GM19395 (cell line): ENCODE data around the gene LMX1B.

ENCODE experiments used
- ATAC-seq: cut with Tn5 transposase; IDR thresholded peaks from one replicate; pipeline ENCODE4 v1.9.1; 2021; ENCODE audit warnings: mild to moderate bottlenecking, moderate library complexity; ENCODE audit not compliant: unreplicated experiment

LMX1B gene

DNA sequence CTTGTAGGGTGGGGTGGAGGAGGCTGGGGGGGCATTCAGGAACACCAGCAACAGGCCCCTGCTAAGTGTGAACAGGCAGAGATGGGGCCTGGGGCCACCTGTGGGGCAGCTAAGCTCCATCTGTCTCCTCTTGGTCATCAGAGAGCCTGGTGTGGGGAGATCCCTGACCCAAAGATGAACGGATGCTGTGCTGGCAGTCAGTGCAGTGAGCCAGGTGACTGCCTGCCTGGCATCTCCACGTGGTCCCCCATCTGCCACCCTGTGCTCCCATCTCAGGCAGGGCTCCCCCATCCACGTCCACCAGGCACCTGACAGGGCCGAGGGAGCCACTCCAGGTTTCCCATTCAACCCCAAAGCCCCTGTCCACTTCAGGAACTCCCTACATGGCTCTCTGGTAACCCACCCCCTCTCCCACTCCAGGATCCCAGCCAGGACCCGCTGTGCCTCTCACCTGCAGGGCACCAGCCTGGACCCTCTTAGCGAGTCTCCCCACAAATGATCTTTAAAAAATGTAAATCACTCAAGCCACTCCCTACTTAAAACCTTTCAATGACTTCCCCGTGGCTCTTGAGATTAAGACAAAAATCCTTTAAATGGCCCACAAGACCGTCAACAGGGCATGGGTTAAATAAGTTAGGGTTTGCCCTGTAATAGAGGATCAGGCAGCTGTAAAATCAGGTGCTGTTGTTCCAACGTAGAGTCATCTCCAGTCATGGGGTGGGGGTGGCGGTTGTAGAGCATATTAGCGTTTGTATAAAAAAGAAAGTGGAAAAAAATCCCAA lies 60.8 kb downstream of the LMX1B start:
- ATAC-seq, result no peak

DNA sequence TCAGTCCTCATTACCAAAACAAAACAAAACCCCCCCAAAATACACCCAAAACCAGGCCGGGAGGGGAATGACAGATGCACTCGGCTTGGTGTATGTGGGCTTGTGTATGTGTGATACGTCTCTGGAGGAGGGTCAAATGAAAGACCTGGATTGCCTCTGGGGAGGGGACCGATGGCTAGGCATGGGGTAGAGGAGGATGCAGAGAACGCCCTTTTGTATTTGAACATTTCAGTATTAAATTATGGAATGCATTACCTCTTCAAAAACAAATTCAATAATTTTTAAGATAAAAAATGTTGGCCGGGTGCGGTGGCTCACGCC lies 61.4 kb downstream of the LMX1B start:
- ATAC-seq, result no peak

- no peak for ATAC-seq
Observed at GRCh38 chr9:126676102-126676684, 62.5 kb downstream of the LMX1B start.

DNA sequence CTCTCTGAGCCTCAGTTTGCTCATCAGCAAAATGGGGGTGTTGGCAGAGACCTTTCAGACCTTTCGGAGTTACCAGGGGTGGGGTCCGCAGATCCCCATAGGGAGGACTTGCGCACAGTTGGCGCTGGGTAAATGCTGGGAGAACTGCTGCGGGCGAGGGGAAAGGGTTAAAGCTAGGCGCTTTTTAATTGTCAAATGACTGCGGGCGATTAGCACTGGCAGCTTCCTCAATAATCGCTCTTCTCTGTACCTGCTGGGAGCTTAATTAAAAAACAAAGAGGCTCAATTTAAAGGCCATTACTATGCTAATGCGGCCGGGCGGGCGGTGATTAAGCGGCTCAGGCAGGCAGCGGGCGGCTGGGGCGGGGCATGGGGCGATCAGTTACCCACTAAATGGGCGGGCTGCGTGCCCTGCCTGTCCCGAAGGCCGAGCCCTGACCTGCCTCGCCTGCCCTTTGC lies 63.0 kb downstream of the LMX1B start:
- ATAC-seq, result no peak

DNA sequence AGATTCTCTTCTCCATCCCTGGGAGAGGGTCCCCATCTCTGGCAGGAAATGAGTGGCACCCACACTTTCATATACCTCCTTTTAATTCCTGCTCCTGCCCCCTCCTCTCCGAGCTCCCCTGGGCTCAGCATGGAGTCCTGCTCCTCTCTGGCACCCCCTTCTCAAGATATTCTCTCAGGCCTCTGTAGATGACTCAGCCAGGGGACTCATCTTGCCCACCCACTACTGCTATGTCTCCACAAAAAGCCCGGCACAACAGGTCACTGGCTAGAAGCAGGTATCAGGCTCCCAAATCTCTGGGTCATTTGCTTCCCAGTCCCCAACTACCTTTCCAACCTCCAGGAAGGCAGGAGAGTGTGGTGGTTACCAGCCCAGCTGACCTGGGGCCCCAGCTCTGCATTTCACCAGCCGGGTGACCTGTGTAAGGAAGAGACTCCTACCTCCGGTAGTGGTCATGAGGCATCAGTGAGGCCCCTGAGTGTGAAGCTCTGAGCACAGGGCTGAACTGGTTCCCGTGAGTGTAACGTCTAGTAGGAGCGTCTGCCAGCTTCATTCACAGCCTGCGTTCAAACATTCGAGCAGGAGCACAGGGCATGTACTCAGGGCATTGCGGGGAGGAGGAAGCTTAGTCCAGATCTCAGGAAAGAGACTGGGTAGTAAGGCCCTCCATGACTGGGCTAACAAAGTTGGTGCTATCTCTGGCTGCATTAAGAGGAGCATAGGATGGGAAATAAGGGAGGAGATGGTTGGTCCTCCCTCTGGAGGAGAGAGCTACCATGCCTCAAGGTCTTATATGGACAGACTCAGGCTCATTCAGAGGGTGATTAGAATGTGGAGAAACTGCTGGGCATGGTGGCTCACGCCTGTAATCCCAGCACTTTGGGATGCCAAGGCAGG lies 63.7 kb downstream of the LMX1B start:
- no peak for ATAC-seq

GRCh38 chr9:126678989-126679388 lies 65.3 kb downstream of the LMX1B start:
- no peak for ATAC-seq

DNA sequence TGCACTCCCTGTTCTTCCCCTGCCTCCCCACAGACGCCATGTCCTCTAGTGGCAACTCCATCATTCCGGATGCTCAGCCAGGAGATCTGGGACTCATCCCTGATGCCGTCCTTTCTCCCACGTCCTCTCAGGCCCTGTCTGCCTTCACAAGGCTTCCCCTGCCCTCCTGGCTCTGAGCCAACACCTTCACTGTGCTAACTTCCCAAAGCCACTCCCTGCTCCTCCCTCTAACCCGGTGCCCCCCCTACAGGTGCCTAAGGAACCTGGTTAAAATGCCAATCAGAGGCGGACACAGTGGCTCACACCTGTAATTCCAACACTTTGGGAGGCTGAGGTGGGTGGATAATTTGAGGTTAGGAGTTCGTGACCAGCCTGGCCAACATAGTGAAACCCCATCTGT lies 67.6 kb downstream of the LMX1B start:
- ATAC-seq, result no peak

DNA sequence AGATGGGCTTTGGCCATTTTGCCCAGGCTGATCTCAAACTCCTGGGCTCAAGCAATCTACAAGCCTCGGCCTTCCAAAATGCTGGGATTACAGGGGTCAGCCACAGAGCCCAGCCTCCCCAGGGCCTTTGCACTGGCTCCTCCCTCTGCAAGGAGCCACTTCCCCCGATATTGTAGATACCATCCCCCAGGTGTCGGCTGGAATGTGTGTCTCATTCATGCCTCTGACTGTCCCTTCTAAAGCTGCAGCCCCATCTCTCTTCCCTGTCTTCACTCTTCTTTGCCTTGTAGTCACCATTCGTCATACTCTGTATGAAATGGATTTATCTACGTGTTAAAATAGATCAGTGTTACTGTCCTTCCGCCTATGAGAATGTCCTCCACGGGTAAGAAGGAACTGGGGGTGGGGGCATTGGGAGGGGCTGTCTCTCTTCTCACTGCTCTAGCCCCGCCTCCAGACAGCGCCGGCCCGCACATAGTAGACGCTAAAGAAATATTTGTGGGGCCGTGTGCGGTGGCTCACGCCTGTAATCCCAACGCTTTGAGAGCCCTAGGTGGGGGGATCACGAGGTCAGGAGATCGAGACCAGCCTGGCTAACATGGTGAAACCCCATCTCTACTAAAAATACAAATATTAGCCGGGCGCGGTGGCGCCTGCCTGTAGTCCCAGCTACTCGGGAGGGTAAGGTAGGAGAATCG lies 68.5 kb downstream of the LMX1B start:
- no peak for ATAC-seq

DNA sequence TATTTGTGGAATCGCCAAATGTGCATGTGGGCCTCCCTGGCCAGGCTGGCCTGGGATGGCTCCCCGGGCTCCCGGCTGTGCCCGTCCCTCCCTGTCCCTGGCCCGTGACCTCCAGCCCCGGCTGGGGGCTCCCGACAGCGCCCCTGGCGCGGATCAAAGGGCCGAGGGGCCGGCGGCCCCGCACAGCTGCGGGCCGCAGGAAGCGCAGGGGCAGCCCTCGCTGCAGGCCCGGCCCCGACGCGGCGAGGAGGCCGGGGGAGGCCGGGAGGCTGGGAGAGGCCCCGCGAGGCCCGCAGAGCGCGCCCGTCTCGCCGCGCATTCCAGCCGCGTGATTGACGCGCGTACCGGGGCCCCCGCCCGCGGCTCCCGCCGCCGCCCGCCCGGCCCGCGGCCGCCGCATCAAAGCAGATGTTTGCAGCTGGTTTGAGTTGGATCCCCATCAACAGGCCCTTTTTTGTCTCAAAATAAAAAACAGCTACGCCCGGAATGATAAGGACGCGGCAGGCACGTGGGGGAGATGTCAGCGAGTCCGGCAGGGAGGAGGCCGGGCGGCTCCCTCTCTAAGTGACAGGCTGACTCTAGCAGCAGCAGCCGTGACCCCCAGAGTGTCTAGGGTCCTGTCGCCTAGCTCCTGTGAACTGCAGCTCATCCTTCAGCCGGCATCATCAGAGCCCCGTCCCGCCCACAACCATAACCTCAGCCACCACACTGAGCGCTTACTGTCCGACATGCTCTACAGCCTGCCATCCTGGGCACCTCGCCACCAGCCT lies 69.4 kb downstream of the LMX1B start:
- no peak for ATAC-seq

DNA sequence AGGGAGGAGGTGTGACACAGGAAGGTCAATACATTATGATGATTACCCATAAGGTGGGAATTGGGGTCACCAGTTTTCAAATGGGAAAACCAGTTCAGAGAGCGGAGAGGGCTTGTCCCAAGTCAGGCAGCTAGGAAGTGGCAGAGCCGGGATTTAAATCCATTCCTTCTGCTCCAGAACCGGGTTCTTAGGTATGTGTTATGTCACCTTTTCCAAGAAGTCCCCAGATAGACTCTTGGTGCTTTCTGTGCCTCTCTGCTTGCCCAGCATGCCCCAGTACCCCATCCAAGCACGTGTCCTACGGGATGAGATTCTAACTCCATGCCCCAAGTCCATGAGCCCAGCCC lies 69.9 kb downstream of the LMX1B start:
- no peak for ATAC-seq

DNA sequence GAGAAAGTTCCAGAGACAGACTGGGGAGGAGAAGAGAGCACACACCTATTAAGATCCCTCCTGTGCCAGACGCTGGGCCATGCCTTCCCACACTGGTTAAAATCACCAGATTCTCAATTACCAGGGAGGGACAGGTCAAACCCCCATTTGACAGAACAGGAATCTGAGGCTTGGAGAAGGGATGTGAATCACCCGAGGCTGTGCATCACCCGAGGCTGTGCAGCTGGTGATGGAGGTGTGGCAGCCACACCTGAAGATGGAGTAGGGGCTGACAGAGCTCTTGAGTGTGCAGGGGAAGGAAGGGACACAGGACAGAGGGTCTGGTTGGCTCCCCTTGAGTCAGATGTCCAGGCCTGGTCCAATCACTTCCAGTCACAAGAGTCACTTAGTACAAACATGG lies 70.6 kb downstream of the LMX1B start:
- ATAC-seq, result no peak

DNA sequence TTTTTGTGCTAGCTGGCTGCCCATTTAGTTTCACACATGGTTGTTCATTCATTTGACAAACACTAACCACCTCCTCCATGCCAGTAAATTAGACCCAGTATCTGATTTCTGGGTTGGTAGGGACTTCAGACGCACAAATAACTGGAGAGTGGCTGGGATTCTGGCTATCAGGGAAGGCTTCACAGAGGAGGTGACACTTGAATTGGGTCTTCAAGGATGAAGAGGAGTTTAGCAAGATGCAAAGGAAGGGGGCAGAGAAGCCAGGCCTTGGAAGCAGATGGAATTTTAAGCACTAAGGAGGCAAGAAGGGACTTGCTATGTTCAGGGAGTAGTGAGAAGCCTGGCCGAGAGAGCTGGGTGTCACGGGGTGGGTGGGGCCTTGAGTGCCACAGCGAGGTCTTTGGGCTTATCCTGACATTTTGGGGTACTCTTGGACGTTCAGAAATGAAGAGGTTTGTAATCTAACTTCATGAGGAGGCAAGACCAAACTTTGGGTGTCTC lies 71.3 kb downstream of the LMX1B start:
- ATAC-seq, result no peak

DNA sequence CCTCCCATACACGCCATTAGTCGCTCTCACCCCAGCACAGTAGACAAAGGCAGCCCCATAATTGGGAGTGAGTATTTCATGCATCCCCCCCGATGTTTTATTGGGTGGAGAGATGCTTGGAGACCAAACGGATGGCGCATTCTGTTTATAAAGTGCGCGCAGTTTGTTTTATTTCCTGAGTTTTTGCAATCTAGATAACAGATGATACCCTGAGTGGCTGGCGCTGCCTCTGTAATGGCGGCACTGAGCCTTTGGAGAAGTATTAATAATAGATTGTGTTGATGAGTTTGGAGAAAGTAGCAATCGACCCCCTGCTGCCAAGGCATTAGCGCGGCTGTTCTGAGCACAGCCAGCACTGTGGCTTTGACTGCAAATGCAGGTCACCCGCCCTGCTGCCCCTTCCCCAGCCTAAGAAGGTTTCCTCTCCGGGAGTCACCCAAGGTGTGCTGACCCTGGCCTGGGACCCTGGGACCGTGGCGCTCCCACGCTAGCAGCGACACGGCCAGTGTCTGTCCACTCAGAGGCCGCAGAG lies 74.3 kb downstream of the LMX1B start:
- no peak for ATAC-seq

GRCh38 chr9:126688617-126689016 lies 74.9 kb downstream of the LMX1B start:
- no peak for ATAC-seq

DNA sequence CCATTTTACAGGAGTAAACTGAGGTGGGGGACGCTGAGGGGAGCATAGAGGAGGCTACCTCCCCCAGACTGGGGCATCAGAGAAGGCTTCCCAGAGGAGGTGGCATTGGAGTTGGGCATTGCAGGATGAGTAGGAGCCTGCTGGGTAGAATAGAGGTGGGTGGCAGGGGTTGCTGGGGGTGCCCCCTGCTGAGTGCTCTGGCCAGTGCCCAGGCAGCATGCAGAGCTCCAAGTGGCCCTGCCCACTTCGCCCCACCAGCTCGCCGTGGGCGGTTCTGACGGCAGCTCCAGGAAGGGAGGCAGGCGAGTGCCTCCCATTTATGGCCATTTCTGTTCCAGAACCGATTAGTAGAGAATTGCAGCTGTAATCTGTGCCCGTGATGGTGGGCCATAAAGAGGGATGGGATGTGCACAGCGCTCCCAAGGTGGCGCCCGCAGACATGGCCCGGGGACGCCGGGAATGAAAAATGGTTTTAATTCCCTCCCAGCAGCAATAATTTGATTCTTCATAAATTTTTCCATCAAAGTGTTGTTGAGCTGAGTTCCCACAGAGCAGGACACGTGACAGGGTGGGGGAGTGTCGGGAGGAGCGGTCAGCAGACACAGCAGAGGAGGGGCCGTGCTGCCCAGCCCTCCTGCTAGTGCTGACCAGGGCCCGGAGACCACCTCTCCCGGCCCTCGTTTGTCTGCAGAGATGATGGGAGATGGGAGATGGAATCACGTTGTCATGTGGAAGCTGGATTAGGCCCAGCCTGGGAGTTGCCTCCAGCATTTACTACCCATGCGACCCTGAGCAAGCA lies 75.5 kb downstream of the LMX1B start:
- ATAC-seq, result no peak

DNA sequence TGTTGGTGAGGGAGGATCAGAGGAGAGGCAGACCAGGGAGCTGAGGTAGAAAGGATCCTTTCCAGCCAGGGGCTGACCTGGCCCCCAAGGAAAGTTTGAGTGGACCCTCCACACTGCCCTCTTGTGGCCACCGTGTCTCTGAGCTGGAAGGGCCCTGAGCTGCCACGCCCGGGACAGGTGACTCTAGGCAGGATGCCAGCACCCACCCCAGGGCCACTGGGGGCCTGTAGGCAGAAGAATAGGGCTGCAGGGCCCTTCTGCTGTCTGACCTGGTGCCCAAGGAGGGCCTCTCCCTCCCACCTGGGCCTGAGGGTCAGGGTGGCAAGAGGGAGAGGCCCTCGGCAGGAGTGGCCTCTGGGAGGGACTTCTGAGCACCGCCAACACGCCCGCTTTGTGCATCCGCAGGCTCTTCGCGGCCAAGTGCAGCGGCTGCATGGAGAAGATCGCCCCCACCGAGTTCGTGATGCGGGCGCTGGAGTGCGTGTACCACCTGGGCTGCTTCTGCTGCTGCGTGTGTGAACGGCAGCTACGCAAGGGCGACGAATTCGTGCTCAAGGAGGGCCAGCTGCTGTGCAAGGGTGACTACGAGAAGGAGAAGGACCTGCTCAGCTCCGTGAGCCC lies 76.8 kb downstream of the LMX1B start:
- no peak for ATAC-seq

GRCh38 chr9:126692041-126692758 lies 78.5 kb downstream of the LMX1B start:
- ATAC-seq, result no peak

DNA sequence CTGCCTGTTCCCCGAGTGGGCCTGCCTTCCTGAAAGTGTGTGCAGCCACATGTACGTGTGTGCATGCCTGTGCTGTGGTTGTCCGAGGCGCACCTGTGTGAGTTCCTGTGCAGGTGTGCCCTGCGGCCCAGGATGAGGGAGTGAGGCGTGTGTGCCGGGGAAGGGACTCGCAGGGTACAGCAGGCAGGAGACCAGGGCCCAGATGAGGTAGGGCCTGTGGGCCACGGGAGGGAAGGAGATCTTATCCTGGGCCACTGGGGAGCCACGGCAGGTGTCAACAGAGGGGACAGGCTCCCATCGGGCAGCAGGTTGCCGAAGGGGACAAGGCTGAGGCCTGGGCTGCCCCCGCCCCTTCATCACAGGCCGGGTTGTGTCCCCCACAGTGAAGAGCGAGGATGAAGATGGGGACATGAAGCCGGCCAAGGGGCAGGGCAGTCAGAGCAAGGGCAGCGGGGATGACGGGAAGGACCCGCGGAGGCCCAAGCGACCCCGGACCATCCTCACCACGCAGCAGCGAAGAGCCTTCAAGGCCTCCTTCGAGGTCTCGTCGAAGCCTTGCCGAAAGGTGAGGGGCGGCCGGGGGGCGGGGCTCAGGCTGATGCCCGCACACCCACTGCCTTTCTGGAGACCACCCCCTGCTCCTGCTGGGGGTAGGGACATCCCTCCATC lies 79.2 kb downstream of the LMX1B start:
- ATAC-seq, result no peak
